DND-41 (cell line): ENCODE results near the gene PGA3.
"Not testable (repeated sequence)": the region's sequence is repeated elsewhere in the genome, so short reads cannot be mapped to it uniquely, and the experiment has no call there.

Source experiments
- ATAC-seq: fragments of 200-7000 bp; cut with Tn5 transposase; 3 replicates; pipeline ENCODE4 v1.9.1; 2021; ENCODE audit warnings: low read depth; ENCODE audit not compliant: insufficient read depth
- DNase-seq: peaks from one replicate; pipeline ENCODE4 v3.0.0-alpha.2; 2020
- H2AFZ ChIP-seq: 2 replicates; pipeline ENCODE4 v1.6.0; 2012; ENCODE audit warnings: low read depth, low read length
- H3K27ac ChIP-seq: 2 replicates; pipeline ENCODE4 v1.5.1; 2012; ENCODE audit warnings: low read length, inconsistent platforms
- H3K27me3 ChIP-seq: fragments of 200-600 bp; sonication (generic); 2 replicates; pipeline ENCODE4 v1.6.0; 2012; ENCODE audit warnings: low read length, mild to moderate bottlenecking, inconsistent platforms; ENCODE audit not compliant: insufficient read depth, poor library complexity
- H3K36me3 ChIP-seq: 2 replicates; pipeline ENCODE4 v1.5.1; 2012; ENCODE audit warnings: low read length, inconsistent platforms; ENCODE audit not compliant: insufficient read depth
- H3K4me1 ChIP-seq: 2 replicates; pipeline ENCODE4 v1.5.1; 2012; ENCODE audit warnings: mild to moderate bottlenecking, low read length; ENCODE audit not compliant: insufficient read depth
- H3K4me2 ChIP-seq: 2 replicates; pipeline ENCODE4 v1.6.0; 2012; ENCODE audit warnings: mild to moderate bottlenecking, moderate library complexity, low read length, inconsistent platforms; ENCODE audit not compliant: insufficient read depth
- H3K4me3 ChIP-seq, 2 experiments: fragments of 200-600 bp in 1 of 2; shearing (Covaris generic) in 1 of 2; 2 replicates each; pipeline ENCODE4 v1.5.1; 2012 to 2016; ENCODE audit warnings: inconsistent platforms in 2 of 2, low read length in 2 of 2, mild to moderate bottlenecking in 2 of 2, low read depth in 1 of 2, moderate library complexity in 1 of 2
- H3K79me2 ChIP-seq: 2 replicates; pipeline ENCODE4 v1.6.0; 2012; ENCODE audit warnings: low read length, inconsistent platforms; ENCODE audit not compliant: insufficient read depth
- H3K9ac ChIP-seq: 2 replicates; pipeline ENCODE4 v1.6.0; 2012; ENCODE audit warnings: low read depth, mild to moderate bottlenecking, inconsistent platforms, low read length, moderate library complexity
- H3K9me3 ChIP-seq: 2 replicates; pipeline ENCODE4 v1.5.1; 2012; ENCODE audit warnings: low read length, moderate library complexity, mild to moderate bottlenecking, inconsistent platforms; ENCODE audit not compliant: insufficient read depth, severe bottlenecking
- H4K20me1 ChIP-seq: 2 replicates; pipeline ENCODE4 v1.6.0; 2012; ENCODE audit warnings: low read length; ENCODE audit not compliant: insufficient read depth

Gene PGA3

GRCh38 chr11:61245284-61245964, 42.1 kb downstream of the PGA3 start:
- H4K20me1 ChIP-seq, H3K9ac ChIP-seq, H3K4me3 ChIP-seq, DNase-seq, H3K9me3 ChIP-seq, H3K36me3 ChIP-seq, ATAC-seq, H3K4me2 ChIP-seq, H3K27ac ChIP-seq, H3K27me3 ChIP-seq, H2AFZ ChIP-seq, H3K79me2 ChIP-seq, H3K4me1 ChIP-seq: not testable (repeated sequence)

- H3K79me2 ChIP-seq, ATAC-seq, H3K27me3 ChIP-seq, H3K4me2 ChIP-seq, H3K4me1 ChIP-seq, DNase-seq, H3K36me3 ChIP-seq, H3K4me3 ChIP-seq, H2AFZ ChIP-seq, H4K20me1 ChIP-seq, H3K9ac ChIP-seq, H3K9me3 ChIP-seq, H3K27ac ChIP-seq: not testable (repeated sequence)
Observed at GRCh38 chr11:61248071-61248470, 44.8 kb downstream of the PGA3 start.

GRCh38 chr11:61249201-61249600, 45.9 kb downstream of the PGA3 start:
- not testable (repeated sequence) for H3K9ac ChIP-seq, H3K4me1 ChIP-seq, H3K4me3 ChIP-seq, H4K20me1 ChIP-seq, H3K27me3 ChIP-seq, H2AFZ ChIP-seq, H3K4me2 ChIP-seq, ATAC-seq, H3K36me3 ChIP-seq, DNase-seq, H3K9me3 ChIP-seq, H3K79me2 ChIP-seq, H3K27ac ChIP-seq

- H3K79me2 ChIP-seq, H3K36me3 ChIP-seq, H2AFZ ChIP-seq, ATAC-seq, H3K4me2 ChIP-seq, H3K9ac ChIP-seq, H3K4me1 ChIP-seq, H4K20me1 ChIP-seq, H3K9me3 ChIP-seq, H3K4me3 ChIP-seq, H3K27me3 ChIP-seq, DNase-seq, H3K27ac ChIP-seq: not testable (repeated sequence)
Observed at GRCh38 chr11:61250796-61251765, 47.8 kb downstream of the PGA3 start.

GRCh38 chr11:61252332-61252731, 49.0 kb downstream of the PGA3 start:
- H3K79me2 ChIP-seq, ATAC-seq, DNase-seq, H3K9me3 ChIP-seq, H3K27ac ChIP-seq, H3K9ac ChIP-seq, H3K4me3 ChIP-seq, H3K27me3 ChIP-seq, H2AFZ ChIP-seq, H4K20me1 ChIP-seq, H3K36me3 ChIP-seq, H3K4me2 ChIP-seq, H3K4me1 ChIP-seq: not testable (repeated sequence)
